Measurements from ENCODE around the gene RBFOX1.

DNA sequence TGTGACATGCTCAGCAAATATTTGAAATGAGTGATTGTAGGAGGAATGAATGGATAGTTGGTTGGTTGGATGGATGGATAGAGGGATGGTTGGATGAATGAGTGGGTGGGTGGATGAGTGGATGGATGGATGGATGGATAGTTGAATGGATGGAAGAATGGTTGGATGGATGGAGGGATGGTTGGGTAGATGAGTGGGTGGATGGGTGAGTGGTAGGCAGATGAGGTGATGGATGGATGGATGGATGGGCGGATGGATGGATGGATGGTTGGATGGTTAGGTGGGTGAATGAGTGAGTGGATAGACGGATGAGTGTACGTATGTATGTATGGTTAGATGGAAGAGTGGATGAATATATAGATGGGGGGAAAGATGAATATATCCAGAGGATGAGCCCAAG is 137.7 kb downstream of the RBFOX1 start:
- TF ChIP-seq CTCF (IDR thresholded peaks at IDR 0.05) (no peak), EZH2 (IDR thresholded peaks at IDR 0.05; ENCODE audit: borderline replicate concordance, insufficient read depth, low read depth, low read length, poor library complexity, severe bottlenecking) (no peak)
